GM12878 (cell line): ENCODE results near the gene FOXI1. TPM values are rescaled to one million over a fixed set of nuclear protein-coding genes. Genes with fewer than 3 reads are reported as not detected.
A peak's percentile ranks its signal among the peaks of the same experiment; 100 is the strongest.

ENCODE experiments used
- ATAC-seq: fragments of 200-7000 bp; cut with Tn5 transposase; 3 replicates; pipeline ENCODE4 v1.9.1; 2020; ENCODE audit warnings: mild to moderate bottlenecking, moderate library complexity
- BruUV-seq: library from RNA; stranded (reverse); fragments of 400-500 nt; replicated peaks from 2 replicates; lab custom pipeline; 2021; lab: Mats Ljungman, UMichigan
- CTCF ChIA-PET: fragments of 300-600 bp; sonication (Branson Sonifier 250); formaldehyde crosslinking; extraction: SDS; loops from one replicate; lab custom pipeline; 2021; ENCODE audit warnings: inconsistent platforms; lab: Yijun Ruan, JAX
- POLR2A ChIA-PET: fragments of 350-600 bp; formaldehyde crosslinking; extraction: SDS; loops from one replicate; lab custom pipeline; 2021; ENCODE audit warnings: inconsistent platforms; lab: Charles Lee
- RAD21 ChIA-PET: fragments of 300-600 bp; sonication (Branson Sonifier 250); formaldehyde crosslinking; loops from one replicate; lab custom pipeline; 2023; ENCODE audit warnings: antibody characterized with exemption; ENCODE audit not compliant: unreplicated experiment; lab: Charles Lee
- SMC1A ChIA-PET: fragments of 300-600 bp; sonication (Branson Sonifier 250); formaldehyde crosslinking; loops from one replicate; lab custom pipeline; 2023; ENCODE audit not compliant: unreplicated experiment, uncharacterized antibody; lab: Charles Lee
- DNase-seq: peaks from one replicate; pipeline ENCODE4 v3.0.0-alpha.2; 2011; ENCODE audit warnings: low read depth, low spot score
- FAIRE-seq: peaks from 3 replicates; lab custom pipeline; 2011; peaks lifted over from hg19 to GRCh38; lab: Jason Lieb, UNC
- H2AFZ ChIP-seq: 2 replicates; pipeline ENCODE4 v1.6.0; 2011; ENCODE audit warnings: low read depth, low read length, control low read depth; ENCODE audit not compliant: control insufficient read depth
- H3K27ac ChIP-seq: 2 replicates; pipeline ENCODE4 v1.5.1; 2011; ENCODE audit warnings: control low read depth; ENCODE audit not compliant: control insufficient read depth, insufficient read depth
- H3K27me3 ChIP-seq, 2 experiments: replicated peaks in 1 of 2; 2 replicates each; pipeline versions ENCODE4 v1.6.0 to v1.6.1; 2011; ENCODE audit warnings: low read length in 1 of 2; ENCODE audit not compliant: control insufficient read depth in 2 of 2, insufficient read depth in 2 of 2
- H3K36me3 ChIP-seq, 2 experiments: 2 replicates each; pipeline ENCODE4 v1.5.1; 2011; ENCODE audit warnings: low read length in 1 of 2; ENCODE audit not compliant: control insufficient read depth in 2 of 2, insufficient read depth in 2 of 2
- H3K4me1 ChIP-seq: 2 replicates; pipeline ENCODE4 v1.6.1; 2011; ENCODE audit warnings: mild to moderate bottlenecking, low read length, moderate library complexity, mixed read lengths; ENCODE audit not compliant: control insufficient read depth, insufficient read depth
- H3K4me2 ChIP-seq: 2 replicates; pipeline ENCODE4 v1.6.0; 2011; ENCODE audit warnings: control low read depth; ENCODE audit not compliant: control insufficient read depth, insufficient read depth
- H3K4me3 ChIP-seq: fragments of 200-600 bp; sonication (generic); 2 replicates; pipeline ENCODE4 v1.5.1; 2016
- H3K79me2 ChIP-seq: 2 replicates; pipeline ENCODE4 v1.6.0; 2011; ENCODE audit warnings: low read length; ENCODE audit not compliant: control insufficient read depth, insufficient read depth
- H3K9ac ChIP-seq: 2 replicates; pipeline ENCODE4 v1.8.0; 2011; ENCODE audit warnings: low read length, control low read depth, mixed read lengths; ENCODE audit not compliant: control insufficient read depth, insufficient read depth
- H3K9me3 ChIP-seq: replicated peaks from 3 replicates; pipeline ENCODE4 v1.5.1; 2011; ENCODE audit warnings: mild to moderate bottlenecking, low read length; ENCODE audit not compliant: control insufficient read depth, insufficient read depth
- H4K20me1 ChIP-seq: 2 replicates; pipeline ENCODE4 v1.6.0; 2011; ENCODE audit not compliant: control insufficient read depth, insufficient read depth
- BCL3 ChIP-seq: IDR thresholded peaks from 2 replicates; pipeline ENCODE4 v1.6.1; 2011; ENCODE audit warnings: borderline replicate concordance, low read depth, mild to moderate bottlenecking, moderate library complexity, low read length; ENCODE audit not compliant: insufficient read depth, poor library complexity, severe bottlenecking
- POU2F2 ChIP-seq: IDR thresholded peaks from 3 replicates; pipeline ENCODE4 v1.6.1; 2011; ENCODE audit warnings: low read depth, mild to moderate bottlenecking, low read length, borderline replicate concordance
- STAT3 ChIP-seq: IDR thresholded peaks from 2 replicates; pipeline ENCODE4 v1.6.1; 2011; ENCODE audit warnings: low read depth, low read length, improper control_type of control experiment
- TAF1 ChIP-seq: IDR thresholded peaks from 2 replicates; pipeline ENCODE4 v1.6.1; 2011; ENCODE audit warnings: mild to moderate bottlenecking, low read depth, low read length, borderline replicate concordance
- ZNF207 ChIP-seq: fragments of 450-650 bp; IDR thresholded peaks from 2 replicates; pipeline ENCODE4 v1.6.1; 2014; ENCODE audit warnings: antibody characterized with exemption, mild to moderate bottlenecking, borderline replicate concordance
- ZNF622 ChIP-seq: fragments of 450-650 bp; IDR thresholded peaks from 2 replicates; pipeline ENCODE4 v1.6.1; 2017; ENCODE audit warnings: mild to moderate bottlenecking, inconsistent platforms
- ZZZ3 ChIP-seq: IDR thresholded peaks from 2 replicates; pipeline ENCODE4 v1.6.1; 2011; ENCODE audit warnings: low read depth; ENCODE audit not compliant: control insufficient read depth, insufficient read length
- WGBS: methylation state at CpG from one replicate; pipeline ENCODE4 v1.1.6; 2016; ENCODE audit warnings: low lambda C conversion rate; ENCODE audit not compliant: insufficient replicate concordance, insufficient coverage; ENCODE audit errors: missing lambda C conversion rate; 5-methylcytosine and 5-hydroxymethylcytosine counted together
- in situ Hi-C: fragments of 300-500 bp; cut with MboI; formaldehyde crosslinking; loops from 9 replicates; pipeline ENCODE4 v1.14.3; 2018; ENCODE audit warnings: mixed read lengths
- intact Hi-C: fragments of 100-400 bp; cut with micrococcal nuclease; formaldehyde crosslinking; loops from one replicate; pipeline ENCODE4 v1.14.2; 2022; ENCODE audit not compliant: unreplicated experiment
- polyA plus RNA-seq, 11 experiments: library from polyadenylated mRNA; depleted of rRNA in 4 of 11; unstranded in 6 of 11; stranded (reverse) in 5 of 11; fragments of >200 nt; fragmentation: Nextera tagmentation in 4 of 11; fragmentation: Illumina TruSeq in 1 of 11; extraction: Ambion mirVana in 4 of 11; extraction: Trizol in 1 of 11; gene quantifications; 1 replicate in 1 of 11; 2 replicates in 10 of 11; pipeline versions ENCODE4 v1.2.1 to v1.2.3, GENCODE V29; 2011 to 2016; ENCODE audit warnings: inconsistent platforms in 2 of 11, missing spikeins in 2 of 11, low read depth in 1 of 11
- total RNA-seq, 4 experiments: library from RNA; depleted of rRNA in 3 of 4; stranded (reverse); fragments of >200 nt in 3 of 4; fragmentation: Illumina TruSeq in 1 of 4; extraction: Trizol in 1 of 4; gene quantifications; 2 replicates each; pipeline versions ENCODE4 v1.2.1 to v1.2.3, GENCODE V29; 2013 to 2021

Gene FOXI1
- total and polyA plus RNA-seq, 10 of the 15 experiments (the other 5 are each of a cell fraction or from before 2014, with no cell fraction given), result not detected

DNA sequence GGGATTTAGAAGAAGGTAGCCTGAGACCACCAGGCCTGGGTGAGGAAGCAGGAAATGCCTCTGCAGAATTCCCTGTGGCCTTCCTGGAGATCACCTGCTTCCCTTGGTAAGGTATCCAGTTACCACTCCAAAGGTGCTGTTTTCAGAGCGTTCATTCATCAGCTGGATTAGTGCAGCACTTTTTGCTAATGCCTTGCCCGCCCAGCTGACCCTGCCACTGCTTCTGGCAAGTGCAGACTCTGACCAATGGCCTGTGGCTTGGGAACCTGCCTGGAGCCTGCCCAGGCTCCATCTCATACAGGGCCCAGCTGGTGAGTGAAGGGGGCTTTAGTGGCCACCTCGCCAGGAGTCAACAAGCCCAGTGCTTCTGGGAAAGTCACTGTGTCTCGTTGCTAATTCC lies 48.6 kb downstream of the FOXI1 start:
- CTCF ChIA-PET, result no interaction called here
- no TSS peak for BruUV-seq
- H3K36me3 ChIP-seq, result no peaks in the 10 kb centered on the region
- POLR2A ChIA-PET, result no interaction called here
- no peaks in the 10 kb centered on the region for H3K9me3 ChIP-seq
- no peak overlapping the region for H3K4me3 ChIP-seq
- FAIRE-seq (no peak), ATAC-seq (no peak), DNase-seq (no peak)
- H3K4me1 ChIP-seq, result peaks cover 9% of the 10 kb centered on the region
- no peak overlapping the region for H2AFZ ChIP-seq
- no peak for TF ChIP-seq ZZZ3
- no peak for TF ChIP-seq TAF1
- TF ChIP-seq ZNF207, result no peak
- TF ChIP-seq ZNF622, result no peak
- no peak for TF ChIP-seq BCL3
- no peak overlapping the region for H3K4me2 ChIP-seq
- no peak overlapping the region for H3K9ac ChIP-seq
- in situ Hi-C loops (no loop called here), intact Hi-C loops (no loop called here)
- H3K27ac ChIP-seq, result no peak overlapping the region
- H3K79me2 ChIP-seq, result no peaks in the 10 kb centered on the region
- SMC1A ChIA-PET, result no interaction called here
- RAD21 ChIA-PET, result no interaction called here
- WGBS, result 12% methylated on average over 4 of the region's 4 CpGs
- no peaks in the 10 kb centered on the region for H4K20me1 ChIP-seq
- H3K27me3 ChIP-seq, result no peaks in the 10 kb centered on the region

DNA sequence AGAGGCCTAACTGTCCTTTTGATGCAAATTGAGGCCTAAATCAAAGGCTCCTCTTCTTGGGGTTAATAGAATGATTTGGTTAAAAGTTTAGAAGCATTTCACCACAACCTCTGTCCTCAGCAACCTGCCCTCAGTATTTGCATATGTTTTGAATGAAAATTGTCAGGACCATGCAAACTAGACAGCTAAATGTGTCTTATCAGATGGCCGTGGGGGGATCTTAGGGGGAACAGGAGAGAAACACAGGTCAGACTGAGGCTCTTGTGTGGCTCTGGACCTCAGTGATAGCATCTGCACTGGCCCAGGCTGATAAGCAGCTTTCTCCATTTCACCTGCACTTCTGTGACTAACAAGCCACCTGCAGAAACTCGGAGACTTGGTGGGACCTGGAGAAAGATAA lies 49.0 kb downstream of the FOXI1 start:
- ChIA-PET POLR2A (interaction anchor here (0.7 kb wide), 1 partner anchor 315 kb away, joined by 3 read pairs; no protein-coding TSS in a partner anchor), RAD21 (no interaction called here), SMC1A (no interaction called here), CTCF (interaction anchor here (0.8 to 1.6 kb wide), 2 partner anchors 29 to 54 kb away, joined by 3 read pairs; no protein-coding TSS in a partner anchor)
- no peaks in the 10 kb centered on the region for H4K20me1 ChIP-seq
- ATAC-seq (no peak), DNase-seq (no peak), FAIRE-seq (no peak)
- H3K4me1 ChIP-seq, result peaks cover 9% of the 10 kb centered on the region
- no peaks in the 10 kb centered on the region for H3K9me3 ChIP-seq
- WGBS, result 9% methylated on average over 2 of the region's 2 CpGs
- H3K27me3 ChIP-seq, result no peaks in the 10 kb centered on the region
- no peak overlapping the region for H3K4me2 ChIP-seq
- H3K4me3 ChIP-seq, result no peak overlapping the region
- no peak overlapping the region for H3K9ac ChIP-seq
- no peak overlapping the region for H3K27ac ChIP-seq
- H3K36me3 ChIP-seq, result no peaks in the 10 kb centered on the region
- intact Hi-C loops (no loop called here), in situ Hi-C loops (no loop called here)
- no peak overlapping the region for H2AFZ ChIP-seq
- BruUV-seq, result no TSS peak
- TF ChIP-seq POU2F2 (peak; percentile 47; the same call in 1 of the 3 replicates), STAT3 (no peak)
- no peaks in the 10 kb centered on the region for H3K79me2 ChIP-seq
